HG03432 (cell line): ENCODE measurements around the gene NXPE3.
A peak's percentile ranks its signal among the peaks of the same experiment; 100 is the strongest.
"Not testable (repeated sequence)": the region's sequence is repeated elsewhere in the genome, so short reads cannot be mapped to it uniquely, and the experiment has no call there.

Source experiments
- ATAC-seq: cut with Tn5 transposase; IDR thresholded peaks from one replicate; pipeline ENCODE4 v1.9.1; 2021; ENCODE audit warnings: mild to moderate bottlenecking, moderate library complexity; ENCODE audit not compliant: unreplicated experiment

NXPE3 gene

GRCh38 chr3:101851072-101851770, 72.2 kb downstream of the NXPE3 start:
- no peak for ATAC-seq

DNA sequence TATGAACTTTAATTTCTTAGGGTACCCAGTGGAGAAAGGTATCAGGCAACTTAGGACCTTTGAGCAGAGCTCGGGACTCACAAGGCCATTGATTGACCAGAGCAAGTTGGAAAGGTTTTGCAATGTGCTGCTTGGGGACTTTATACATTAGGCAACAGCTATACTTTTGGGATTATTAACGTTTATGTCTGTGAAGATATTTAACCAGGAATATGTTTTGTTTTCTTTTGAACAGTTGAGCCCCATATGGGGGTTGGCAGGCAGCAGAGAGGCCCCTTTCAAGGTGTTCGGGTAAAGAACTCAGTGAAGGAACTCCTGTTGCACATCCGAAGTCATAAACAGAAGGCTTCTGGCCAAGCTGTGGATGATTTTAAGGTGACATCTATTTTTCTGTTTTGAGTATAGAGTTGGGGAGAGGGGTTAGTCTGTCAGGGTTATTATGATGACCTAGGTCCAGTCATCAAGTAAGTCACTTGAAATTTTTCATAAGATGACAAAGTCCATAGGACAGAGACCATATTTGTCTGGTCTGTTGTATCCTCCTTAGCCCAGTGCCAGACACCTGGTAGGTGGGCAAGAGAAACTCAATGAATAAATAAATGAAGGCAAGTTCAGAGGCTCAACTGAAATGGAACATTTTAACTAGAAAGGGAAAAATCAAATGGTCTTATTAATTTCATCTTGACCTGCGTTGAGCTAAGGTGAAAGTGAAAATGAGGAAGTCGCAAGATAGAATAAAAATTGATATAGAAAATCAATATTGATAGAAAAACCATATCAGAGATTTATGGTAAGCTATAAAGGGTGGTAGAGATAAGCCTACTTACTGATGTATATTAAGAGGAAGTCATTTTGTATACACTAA, 73.1 kb downstream of the NXPE3 start:
- no peak for ATAC-seq

DNA sequence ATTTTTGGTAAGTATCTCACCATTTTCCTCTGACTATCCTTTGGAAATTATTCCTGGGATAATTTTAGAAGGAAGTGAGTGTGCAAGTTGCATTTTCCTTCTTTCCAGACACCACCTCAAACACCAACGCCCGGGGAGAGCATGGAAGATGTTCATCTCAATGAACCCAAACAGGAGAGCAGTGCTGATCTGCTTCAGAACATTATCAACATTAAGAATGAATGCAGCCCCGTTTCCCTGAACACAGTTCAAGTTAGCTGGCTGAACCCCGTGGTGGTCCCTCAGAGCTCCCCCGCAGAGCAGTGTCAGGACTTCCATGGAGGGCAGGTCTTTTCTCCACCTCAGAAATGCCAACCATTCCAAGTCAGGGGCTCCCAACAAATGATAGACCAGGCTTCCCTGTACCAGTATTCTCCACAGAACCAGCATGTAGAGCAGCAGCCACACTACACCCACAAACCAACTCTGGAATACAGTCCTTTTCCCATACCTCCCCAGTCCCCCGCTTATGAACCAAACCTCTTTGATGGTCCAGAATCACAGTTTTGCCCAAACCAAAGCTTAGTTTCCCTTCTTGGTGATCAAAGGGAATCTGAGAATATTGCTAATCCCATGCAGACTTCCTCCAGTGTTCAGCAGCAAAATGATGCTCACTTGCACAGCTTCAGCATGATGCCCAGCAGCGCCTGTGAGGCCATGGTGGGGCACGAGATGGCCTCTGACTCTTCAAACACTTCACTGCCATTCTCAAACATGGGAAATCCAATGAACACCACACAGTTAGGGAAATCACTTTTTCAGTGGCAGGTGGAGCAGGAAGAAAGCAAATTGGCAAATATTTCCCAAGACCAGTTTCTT, 74.2 kb downstream of the NXPE3 start:
- no peak for ATAC-seq

- no peak for ATAC-seq
Measured at GRCh38 chr3:101853982-101854381, 75.0 kb downstream of the NXPE3 start.

GRCh38 chr3:101854608-101855304, 75.7 kb downstream of the NXPE3 start:
- ATAC-seq = no peak

- ATAC-seq = no peak
Measured at GRCh38 chr3:101857301-101857741, 78.3 kb downstream of the NXPE3 start.

- no peak for ATAC-seq
Measured at GRCh38 chr3:101858464-101859030, 79.5 kb downstream of the NXPE3 start.

- no peak for ATAC-seq
Measured at GRCh38 chr3:101859882-101860448, 81.0 kb downstream of the NXPE3 start.

- ATAC-seq = peak; percentile 53
Measured at GRCh38 chr3:101861212-101861788, 82.3 kb downstream of the NXPE3 start.

DNA sequence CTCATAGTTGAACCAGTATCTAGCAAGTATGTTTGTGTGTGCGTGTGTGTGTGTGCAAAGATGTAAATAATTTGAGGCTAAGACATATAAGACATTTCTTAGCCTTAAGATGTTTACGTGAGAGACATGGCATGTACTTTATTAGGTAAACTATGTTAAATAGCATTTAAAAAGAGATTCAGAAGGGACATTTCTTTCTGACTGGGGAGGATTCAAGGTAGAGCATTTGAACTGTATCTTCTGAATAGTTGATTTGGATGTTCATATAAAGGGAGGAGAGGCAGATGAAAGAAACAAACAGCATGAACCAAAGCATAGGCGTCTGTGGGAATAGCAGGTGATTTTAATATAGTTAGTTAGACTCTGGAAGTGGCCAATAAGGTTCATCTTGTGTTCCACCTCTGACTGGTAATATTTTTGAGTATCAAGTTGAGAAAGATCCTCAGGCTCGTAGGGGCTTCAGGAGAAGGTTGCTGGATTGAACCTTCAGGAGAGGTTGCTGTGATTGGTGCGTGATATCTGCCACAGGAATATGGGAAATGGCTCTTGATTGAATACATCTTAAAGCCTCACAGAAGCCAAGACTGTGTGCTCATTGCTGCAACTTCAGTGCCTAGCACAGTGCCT, 82.9 kb downstream of the NXPE3 start:
- no peak for ATAC-seq

DNA sequence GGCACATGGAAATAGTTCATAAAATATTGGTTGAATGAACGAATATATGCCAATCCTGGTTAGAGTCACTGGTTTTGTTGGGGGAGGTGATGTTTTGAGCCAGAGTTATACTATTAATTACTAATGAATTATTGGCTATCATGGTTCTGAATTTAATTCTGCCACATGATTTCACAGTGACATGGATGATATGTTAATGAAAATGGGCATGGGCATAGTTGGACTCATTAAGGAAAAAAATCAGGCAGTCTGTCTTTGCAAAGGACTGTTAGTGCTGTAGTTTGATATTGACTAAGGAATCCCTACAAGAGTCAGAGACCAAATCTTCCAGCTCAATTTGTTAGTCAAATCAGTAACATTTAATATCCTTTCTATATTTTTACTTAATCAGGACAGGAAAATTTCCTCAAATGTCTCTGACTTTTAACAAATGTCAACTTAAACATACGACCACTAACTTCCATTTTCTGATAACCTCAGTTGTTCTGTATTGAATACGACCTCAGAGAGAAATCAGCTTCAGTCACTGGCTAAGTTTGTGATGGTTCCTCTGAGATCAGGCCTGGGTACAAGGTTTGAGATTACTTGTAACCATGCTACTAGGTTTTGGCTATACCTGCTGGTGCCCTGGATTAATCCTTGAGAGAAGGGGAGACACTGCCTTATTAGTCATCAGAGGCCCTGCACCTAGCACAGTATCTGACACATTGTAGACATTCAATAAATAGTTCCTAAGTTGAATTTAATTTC, 83.6 kb downstream of the NXPE3 start:
- no peak for ATAC-seq

- ATAC-seq = not testable (repeated sequence)
Measured at GRCh38 chr3:101864926-101865325, 85.9 kb downstream of the NXPE3 start.

DNA sequence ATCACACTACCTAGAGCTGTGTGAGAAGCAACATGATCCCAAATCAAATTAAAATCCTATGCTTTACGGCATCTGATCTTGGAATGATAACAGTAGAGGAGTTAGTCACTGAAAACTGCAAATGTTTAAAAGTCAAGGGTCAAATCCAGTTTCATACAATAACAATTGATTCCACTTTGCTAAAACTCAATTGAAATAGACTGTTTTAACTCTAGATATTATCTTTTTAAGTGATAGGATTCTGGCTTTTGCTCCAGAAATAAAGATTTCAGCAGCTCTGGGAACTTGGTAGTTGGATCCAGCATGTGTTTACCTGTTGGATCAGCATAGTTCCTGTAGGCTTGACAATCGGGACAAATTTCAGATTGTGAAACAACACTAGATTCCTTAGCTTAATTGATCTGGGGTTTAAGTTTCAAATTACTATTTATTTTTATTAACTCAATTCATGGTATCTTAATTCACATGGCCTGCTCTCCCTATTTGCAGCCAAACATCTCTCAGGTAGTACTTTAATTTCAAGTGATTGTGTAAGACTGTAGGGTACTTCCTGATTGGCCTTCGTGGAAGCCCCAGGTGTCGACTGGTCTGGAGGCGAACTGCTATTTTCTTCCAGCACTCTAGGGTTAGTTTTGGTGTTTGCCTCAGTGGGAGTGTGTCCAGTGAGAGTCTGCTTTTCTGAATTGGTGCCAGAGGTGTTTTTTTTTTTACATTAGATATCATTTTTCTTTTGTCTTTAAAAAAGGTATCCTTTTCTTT, 86.9 kb downstream of the NXPE3 start:
- no peak for ATAC-seq

GRCh38 chr3:101867511-101867910, 88.5 kb downstream of the NXPE3 start:
- ATAC-seq = no peak

DNA sequence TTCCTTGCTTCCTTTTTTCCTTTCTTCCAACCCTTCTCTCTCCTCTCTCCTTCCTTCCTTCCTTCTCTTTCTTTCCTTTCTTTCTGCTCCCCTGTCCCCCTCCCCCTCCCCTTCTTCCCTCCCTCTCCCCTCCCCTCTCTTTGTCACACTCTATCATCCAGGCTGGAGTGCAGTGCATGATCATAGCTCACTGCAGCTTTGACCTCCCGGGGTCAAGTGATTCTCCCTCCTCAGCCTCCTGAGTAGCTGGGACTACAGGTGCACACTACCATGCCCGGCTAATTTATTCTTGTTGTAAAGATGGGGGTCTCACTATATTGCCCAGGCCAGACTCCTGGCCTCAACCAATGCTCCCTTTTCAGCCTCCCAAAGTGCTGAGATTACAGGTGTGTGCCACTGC, 89.0 kb downstream of the NXPE3 start:
- ATAC-seq = no peak

- no peak for ATAC-seq
Measured at GRCh38 chr3:101868534-101869464, 89.8 kb downstream of the NXPE3 start.

GRCh38 chr3:101870138-101870537, 91.1 kb downstream of the NXPE3 start:
- no peak for ATAC-seq
